ENCODE measurements around the gene ABHD3. TPM values are rescaled to one million over a fixed set of nuclear protein-coding genes. Genes with fewer than 3 reads are reported as not detected.

ABHD3 gene
- total and polyA plus RNA-seq, 2 of the 8 experiments (the other 6 are each of a cell fraction or from before 2014, with no cell fraction given), result 8.4 to 12.1 TPM

GRCh38 chr18:21701621-21702020 lies 3.0 kb downstream of the ABHD3 start:
- Histone ChIP-seq H3K79me1 (ENCODE audit: low read depth, low read length) (no peaks in the 10 kb centered on the region), H3K4ac (replicated peaks; ENCODE audit: insufficient read length, low read depth, low read length) (no peak overlapping the region), H3K4me2 (ENCODE audit: insufficient read depth in 1 of 2, low read depth in 2 of 2, low read length in 2 of 2) (no peak overlapping the region), H3K23me2 (ENCODE audit: low read depth, low read length) (peaks cover 6% of the 10 kb centered on the region), H3K27me3 (replicated peaks in 1 of 4; ENCODE audit: control insufficient read depth in 3 of 4, extremely low read depth in 1 of 4, insufficient read depth in 3 of 4, low read length in 3 of 4) (peaks cover 0 to 3% (median 0%) of the 10 kb centered on the region in 4 experiments; a peak in 4 of 7 replicates), H3K4me3 (ENCODE audit: extremely low read depth in 1 of 4, insufficient read depth in 2 of 4, low read depth in 3 of 4, low read length in 4 of 4) (no peak overlapping the region), H4K5ac (ENCODE audit: insufficient read length, low read depth, low read length) (no peak overlapping the region), H2BK120ac (replicated peaks; ENCODE audit: low read depth, low read length) (no peak overlapping the region), H4K20me1 (replicated peaks in 1 of 2; ENCODE audit: control insufficient read depth in 1 of 2, insufficient read depth in 2 of 2, low read length in 2 of 2) (no peaks in the 10 kb centered on the region), H3K4me1 (replicated peaks in 1 of 4; ENCODE audit: control insufficient read depth in 3 of 4, insufficient read depth in 4 of 4, low read length in 3 of 4) (peaks cover 0 to 3% (median 1%) of the 10 kb centered on the region in 4 experiments; a peak in 1 of 7 replicates), H3K9me3 (ENCODE audit: insufficient read depth in 2 of 2, low read depth in 1 of 2, low read length in 1 of 2) (peaks cover 0 to 11% of the 10 kb centered on the region in 2 experiments; a peak in 2 of 4 replicates), H2BK12ac (ENCODE audit: low read depth, low read length) (no peak overlapping the region), H3K18ac (ENCODE audit: extremely low read depth, low read length) (no peak overlapping the region), H2BK5ac (ENCODE audit: low read depth, low read length) (no peak overlapping the region), H3K36me3 (ENCODE audit: control insufficient read depth in 2 of 4, insufficient read depth in 4 of 4, low read length in 3 of 4) (peaks cover 0 to 9% (median 3%) of the 10 kb centered on the region in 4 experiments; a peak in 3 of 8 replicates), H3K79me2 (ENCODE audit: control insufficient read depth in 1 of 2, insufficient read depth in 2 of 2, low read length in 2 of 2) (no peaks in the 10 kb centered on the region), H3K9ac (replicated peaks in 1 of 4; ENCODE audit: extremely low read depth in 1 of 4, low read depth in 3 of 4, low read length in 3 of 4) (no peak overlapping the region), H2BK15ac (ENCODE audit: low read length) (no peak overlapping the region), H2BK20ac (ENCODE audit: low read length) (no peak overlapping the region), H3K27ac (ENCODE audit: low read depth, low read length) (no peak overlapping the region), H2AFZ (ENCODE audit: low read length) (no peak overlapping the region), H3K14ac (ENCODE audit: insufficient read length) (no peak overlapping the region), H4K91ac (replicated peaks; ENCODE audit: insufficient read length, low read length) (no peak overlapping the region), H4K8ac (ENCODE audit: extremely low read depth, insufficient read depth, low read length) (no peak overlapping the region), H3K23ac (ENCODE audit: insufficient read length) (no peak overlapping the region), H3K56ac (replicated peaks; ENCODE audit: insufficient read length, low read depth, low read length) (no peak overlapping the region), H2AK5ac (ENCODE audit: low read depth, low read length) (no peak overlapping the region)
- CTCF ChIA-PET (ENCODE audit: partially characterized antibody), result no interaction called here
- FAIRE-seq (no peak), DNase-seq (ENCODE audit: low read depth in 1 of 2, low spot score in 2 of 2) (no peak)
- POLR2A ChIA-PET (ENCODE audit: partially characterized antibody), result interaction anchor here (0.8 kb wide), 1 partner anchor 8 kb away, joined by 3 read pairs; no protein-coding TSS in a partner anchor
- no peak for TF ChIP-seq SAP30 (IDR thresholded peaks at IDR 0.05; ENCODE audit: insufficient read depth, insufficient replicate concordance, low read length)
- WGBS, 2 experiments (ENCODE audit: extremely low coverage in 1 of 2, insufficient coverage in 1 of 2, insufficient read length in 1 of 2, insufficient replicate concordance in 2 of 2, low coverage in 1 of 2, low lambda C conversion rate in 2 of 2, missing lambda C conversion rate in 1 of 2), result 86% methylated on average over 2 of the region's 2 CpGs; no CpG with 5 or more reads in 1 of the 2 experiments

Measured in H1 (cell line).